Activated T-helper 1 cell treated with Interleukin-2 at 50 U/mL for 16 hours (primary cell): ENCODE measurements around the gene YLPM1.

ENCODE experiments used
- DNase-seq: peaks from one replicate; pipeline ENCODE4 v3.0.0-alpha.2; 2020; ENCODE audit warnings: low read depth

Gene YLPM1

GRCh38 chr14:74875941-74876913 is 113.1 kb downstream of the YLPM1 start, which contains the start of gene PROX2:
Gene PROX2 (minus strand): TSS chr14:74876145. CDS start chr14:74863834, 12,311 bp downstream.
- peak; percentile 7 for DNase-seq

GRCh38 chr14:74879427-74880182 is 116.5 kb downstream of the YLPM1 start:
- no peak for DNase-seq

- DNase-seq: peak; percentile 80
Observed at GRCh38 chr14:74881431-74882102, 118.5 kb downstream of the YLPM1 start, which contains the start of gene DLST. Gene DLST (plus strand): TSS chr14:74881916. CDS start chr14:74881954, 38 bp downstream.

- DNase-seq: peak; percentile 32
Observed at GRCh38 chr14:74882103-74882920, 119.2 kb downstream of the YLPM1 start.
